ENCODE results near the gene MIA3. TPM values are rescaled to one million over a fixed set of nuclear protein-coding genes. Genes with fewer than 3 reads are reported as not detected.
A peak's percentile ranks its signal among the peaks of the same experiment; 100 is the strongest.

The MIA3 gene
- total RNA-seq, 2 experiments from 2014 or later = 46.8 to 48.6 TPM

DNA sequence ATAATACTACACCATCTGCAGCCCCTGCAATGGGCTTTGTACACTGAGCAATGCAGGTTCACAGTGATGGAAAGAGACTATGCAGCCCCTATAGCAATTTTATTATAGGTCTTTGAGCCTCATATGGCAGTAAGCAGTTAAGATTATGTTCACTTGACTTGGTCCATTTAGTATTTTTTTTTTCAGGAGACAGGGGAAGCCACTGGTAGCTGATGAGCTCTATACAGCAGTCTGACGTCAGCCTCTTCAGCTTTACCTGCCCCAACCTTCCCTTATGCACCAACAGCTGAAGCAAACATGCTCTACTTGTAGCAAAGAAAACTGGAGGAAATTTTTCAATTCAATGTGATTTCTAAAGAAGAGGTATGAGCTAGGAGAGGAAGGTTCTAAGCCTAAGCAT is 62.2 kb downstream of the MIA3 start:
- Mint-ChIP-seq H3K27me3 (no peaks in the 10 kb centered on the region), H3K36me3 (peaks cover 6% of the 10 kb centered on the region), H3K27ac (no peak overlapping the region), H3K4me3 (no peak overlapping the region), H3K4me1 (peaks cover 2% of the 10 kb centered on the region), H3K9me3 (no peaks in the 10 kb centered on the region)
- DNase-seq = no peak

DNA sequence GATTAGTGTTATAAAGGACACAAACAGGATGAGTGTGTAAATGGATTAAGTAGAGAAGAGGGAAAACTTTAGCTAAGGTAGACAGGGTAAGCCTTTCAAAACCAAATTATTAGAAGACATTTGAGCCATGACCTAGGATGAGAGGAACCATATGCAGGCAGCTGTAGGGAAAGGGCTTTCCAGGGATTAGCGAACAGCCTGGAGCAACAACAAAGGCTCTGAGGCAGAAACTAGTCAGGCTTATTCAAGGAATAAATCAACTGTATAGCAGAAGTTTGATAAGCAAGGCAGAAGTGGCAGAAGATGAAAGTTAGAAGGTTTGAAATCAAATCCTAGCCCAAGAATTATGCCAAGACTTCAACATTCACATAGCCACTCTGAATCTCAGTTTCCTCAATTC is 73.1 kb downstream of the MIA3 start:
- no peak overlapping the region for H3K4me3 Mint-ChIP-seq
- peaks cover 10% of the 10 kb centered on the region for H3K36me3 Mint-ChIP-seq
- no peak overlapping the region for H3K27ac Mint-ChIP-seq

DNA sequence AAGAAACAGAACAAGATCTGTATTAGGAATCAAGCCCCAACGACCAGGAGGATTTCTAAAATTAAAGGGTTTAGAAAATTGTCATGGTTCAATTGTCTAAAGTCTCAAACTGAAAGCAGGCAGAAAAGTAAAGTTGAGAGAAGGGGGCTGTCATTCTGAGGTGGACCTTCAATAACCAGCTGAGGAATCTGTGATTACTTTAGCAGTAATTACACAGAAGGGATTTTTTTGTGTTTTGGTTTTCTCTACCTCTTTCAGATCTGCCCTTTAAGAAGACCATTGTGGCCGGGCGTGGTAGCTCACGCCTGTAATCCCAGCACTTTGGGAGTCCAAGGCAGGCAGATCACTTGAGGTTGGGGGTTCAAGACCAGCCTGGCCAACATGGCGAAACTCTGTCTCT is 77.0 kb downstream of the MIA3 start:
- Mint-ChIP-seq H3K27me3 (no peaks in the 10 kb centered on the region), H3K36me3 (peaks cover 11% of the 10 kb centered on the region), H3K4me1 (peaks cover 13% of the 10 kb centered on the region), H3K4me3 (no peak overlapping the region), H3K9me3 (no peaks in the 10 kb centered on the region), H3K27ac (no peak overlapping the region)
- DNase-seq = no peak

More for the DNA sequence above, 73.1 kb downstream of the MIA3 start:
- no peak for DNase-seq
- Mint-ChIP-seq H3K4me1 (peaks cover 9% of the 10 kb centered on the region), H3K27me3 (no peaks in the 10 kb centered on the region), H3K9me3 (no peaks in the 10 kb centered on the region)

DNA sequence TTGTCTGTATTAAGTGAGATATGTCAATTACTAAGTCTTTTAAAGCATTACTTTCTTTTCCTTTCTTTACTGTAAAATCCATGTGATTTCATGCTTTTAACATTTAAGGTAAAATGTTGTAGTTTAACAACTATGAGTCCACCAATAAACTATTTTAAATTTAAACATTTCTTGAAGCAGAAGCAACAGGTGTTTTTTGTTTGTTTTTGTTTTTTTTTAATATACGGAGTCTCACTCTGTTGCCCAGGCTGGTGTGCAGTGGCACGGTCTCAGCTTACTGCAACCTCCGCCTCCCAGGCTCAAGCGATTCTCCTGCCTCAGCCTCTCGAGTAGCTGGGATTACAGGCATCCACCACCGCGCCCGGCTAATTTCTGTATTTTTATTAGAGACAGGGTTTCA is 78.8 kb downstream of the MIA3 start:
- no peak for DNase-seq
- H3K27me3 Mint-ChIP-seq = no peaks in the 10 kb centered on the region
- peaks cover 13% of the 10 kb centered on the region for H3K4me1 Mint-ChIP-seq
- H3K9me3 Mint-ChIP-seq = no peaks in the 10 kb centered on the region
- H3K36me3 Mint-ChIP-seq = peaks cover 16% of the 10 kb centered on the region
- H3K4me3 Mint-ChIP-seq = no peak overlapping the region
- no peak overlapping the region for H3K27ac Mint-ChIP-seq

DNA sequence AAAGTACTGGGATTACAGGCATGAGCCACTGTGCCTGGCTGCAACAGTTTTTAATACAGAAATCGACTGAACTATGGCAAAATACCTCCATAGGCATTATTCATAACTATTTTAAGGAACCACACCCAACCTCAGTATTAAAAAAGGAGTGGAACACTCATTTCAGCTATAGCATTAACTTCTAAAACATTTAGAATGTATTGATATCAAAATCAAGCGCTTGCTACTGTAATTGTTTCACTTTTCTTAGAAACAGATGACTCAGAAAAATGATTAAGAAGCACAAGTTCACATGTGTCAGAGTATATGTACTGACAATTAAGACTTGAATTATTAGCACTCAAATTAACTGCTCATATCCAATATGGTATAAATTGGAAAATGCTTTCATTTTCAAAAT is 79.3 kb downstream of the MIA3 start:
- Mint-ChIP-seq H3K9me3 (no peaks in the 10 kb centered on the region), H3K27ac (no peak overlapping the region), H3K27me3 (no peaks in the 10 kb centered on the region), H3K36me3 (peaks cover 15% of the 10 kb centered on the region), H3K4me1 (peaks cover 13% of the 10 kb centered on the region), H3K4me3 (no peak overlapping the region)
- no peak for DNase-seq

DNA sequence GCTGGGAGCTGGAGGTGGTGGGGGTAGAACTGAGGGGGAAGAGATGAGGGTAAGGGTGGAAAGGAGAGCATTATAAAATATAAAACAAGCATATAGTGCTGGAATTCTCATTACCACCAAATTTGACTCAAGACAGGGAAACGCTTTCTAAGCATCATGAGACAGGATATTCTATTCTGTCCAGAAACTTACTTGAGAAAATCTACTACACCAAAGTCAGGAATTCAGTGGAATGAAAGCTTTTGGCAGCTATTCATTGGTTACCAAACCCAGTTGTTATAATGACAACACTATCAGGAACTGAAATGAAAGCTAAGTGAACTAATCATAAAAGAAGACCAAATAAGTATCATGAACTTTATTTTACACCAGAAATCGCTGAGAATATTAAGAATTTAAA is 79.9 kb downstream of the MIA3 start:
- Mint-ChIP-seq H3K36me3 (peaks cover 15% of the 10 kb centered on the region), H3K27ac (no peak overlapping the region), H3K4me3 (no peak overlapping the region), H3K4me1 (peaks cover 13% of the 10 kb centered on the region), H3K27me3 (no peaks in the 10 kb centered on the region), H3K9me3 (no peaks in the 10 kb centered on the region)
- no peak for DNase-seq

DNA sequence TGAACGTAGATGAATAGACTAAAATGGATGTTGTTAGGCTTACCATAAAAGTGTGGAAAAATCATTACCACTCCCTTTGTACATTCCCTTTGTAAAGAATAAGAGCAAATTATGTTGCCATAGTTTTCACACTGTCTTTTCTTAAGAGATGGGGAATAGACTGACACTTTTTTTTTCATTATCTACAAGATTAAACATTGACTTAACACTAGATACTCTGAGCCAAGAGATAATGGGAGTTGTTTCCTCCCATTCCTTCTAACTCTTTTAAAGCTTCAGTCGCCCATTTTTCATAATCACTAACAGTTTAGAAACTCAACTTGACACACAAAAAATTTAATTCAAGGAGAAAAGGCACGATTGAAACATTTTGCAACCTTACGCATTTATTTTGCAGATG is 84.3 kb downstream of the MIA3 start:
- no peak overlapping the region for H3K27ac Mint-ChIP-seq
- H3K27me3 Mint-ChIP-seq = no peaks in the 10 kb centered on the region
- peaks cover 4% of the 10 kb centered on the region for H3K9me3 Mint-ChIP-seq
- DNase-seq = no peak
- H3K36me3 Mint-ChIP-seq = peaks cover 41% of the 10 kb centered on the region
- H3K4me1 Mint-ChIP-seq = peaks cover 14% of the 10 kb centered on the region
- no peak overlapping the region for H3K4me3 Mint-ChIP-seq

DNA sequence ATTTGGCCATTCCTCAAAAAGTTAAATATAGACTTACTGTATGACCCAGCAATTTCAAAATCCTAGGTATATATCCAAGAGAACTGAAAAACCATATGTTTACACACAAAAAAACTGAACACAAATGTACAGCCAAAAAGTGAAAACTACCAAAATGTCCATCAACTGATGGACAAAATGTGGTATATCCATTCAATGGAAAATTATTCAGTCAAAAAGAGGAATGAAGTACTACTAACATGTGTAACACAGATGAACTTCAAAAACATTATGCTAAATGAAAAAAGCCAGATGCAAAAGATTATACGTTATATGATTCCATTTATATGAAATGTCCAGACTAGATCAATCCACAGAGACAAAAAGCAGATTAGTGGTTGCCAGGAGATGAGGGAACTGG is 86.4 kb downstream of the MIA3 start:
- Mint-ChIP-seq H3K4me1 (peaks cover 25% of the 10 kb centered on the region), H3K9me3 (peaks cover 4% of the 10 kb centered on the region), H3K27ac (no peak overlapping the region), H3K27me3 (no peaks in the 10 kb centered on the region), H3K36me3 (peaks cover 51% of the 10 kb centered on the region), H3K4me3 (no peak overlapping the region)
- DNase-seq = no peak

DNA sequence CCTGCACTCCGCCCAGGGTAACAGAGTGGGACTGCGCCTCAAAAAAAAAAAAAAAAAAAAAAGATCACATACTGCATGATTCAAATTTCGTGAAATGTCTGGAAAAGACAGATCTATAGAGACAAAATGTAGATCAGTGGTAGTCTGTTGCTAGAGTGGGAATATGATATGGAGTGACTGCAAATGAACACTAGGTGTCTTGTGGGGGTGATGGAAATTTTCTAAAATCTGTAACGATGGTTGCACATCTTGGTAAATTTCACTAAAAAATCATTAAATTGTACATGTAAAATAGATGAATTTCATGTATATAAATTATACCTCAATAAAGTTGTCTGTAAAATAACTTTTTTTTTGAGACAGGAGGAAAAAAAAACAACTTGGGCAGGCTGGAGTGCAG is 88.9 kb downstream of the MIA3 start:
- Mint-ChIP-seq H3K27me3 (no peaks in the 10 kb centered on the region), H3K4me3 (no peak overlapping the region), H3K27ac (no peak overlapping the region), H3K4me1 (peaks cover 39% of the 10 kb centered on the region), H3K9me3 (peaks cover 4% of the 10 kb centered on the region), H3K36me3 (peaks cover 55% of the 10 kb centered on the region)
- no peak for DNase-seq

DNA sequence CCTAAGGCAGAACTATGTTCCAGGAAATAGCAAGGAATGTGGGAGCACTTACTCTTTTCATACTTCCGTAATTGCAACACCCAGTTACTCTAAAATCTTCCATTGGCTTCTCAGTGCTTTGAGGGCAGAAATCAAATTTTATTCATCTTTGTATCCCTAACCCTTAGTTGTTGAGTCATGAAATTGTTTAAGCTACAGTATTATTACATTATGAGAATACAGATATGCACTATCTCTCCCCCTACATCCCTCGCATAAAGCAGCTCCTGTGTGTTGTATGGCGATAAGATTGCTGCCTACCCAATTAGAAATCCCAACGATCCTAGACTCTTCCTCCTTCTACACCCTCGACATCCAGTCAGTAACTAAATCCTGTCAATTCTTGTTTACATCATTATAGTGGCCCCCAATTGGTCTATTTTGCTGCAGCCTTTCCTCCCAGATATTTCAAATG is 91.8 kb downstream of the MIA3 start:
- H3K9me3 Mint-ChIP-seq = no peaks in the 10 kb centered on the region
- H3K27ac Mint-ChIP-seq = no peak overlapping the region
- DNase-seq = no peak
- peak overlapping the region; percentile 100 for H3K4me3 Mint-ChIP-seq
- H3K4me1 Mint-ChIP-seq = peaks cover 48% of the 10 kb centered on the region
- peaks cover 50% of the 10 kb centered on the region for H3K36me3 Mint-ChIP-seq
- H3K27me3 Mint-ChIP-seq = no peaks in the 10 kb centered on the region

DNA sequence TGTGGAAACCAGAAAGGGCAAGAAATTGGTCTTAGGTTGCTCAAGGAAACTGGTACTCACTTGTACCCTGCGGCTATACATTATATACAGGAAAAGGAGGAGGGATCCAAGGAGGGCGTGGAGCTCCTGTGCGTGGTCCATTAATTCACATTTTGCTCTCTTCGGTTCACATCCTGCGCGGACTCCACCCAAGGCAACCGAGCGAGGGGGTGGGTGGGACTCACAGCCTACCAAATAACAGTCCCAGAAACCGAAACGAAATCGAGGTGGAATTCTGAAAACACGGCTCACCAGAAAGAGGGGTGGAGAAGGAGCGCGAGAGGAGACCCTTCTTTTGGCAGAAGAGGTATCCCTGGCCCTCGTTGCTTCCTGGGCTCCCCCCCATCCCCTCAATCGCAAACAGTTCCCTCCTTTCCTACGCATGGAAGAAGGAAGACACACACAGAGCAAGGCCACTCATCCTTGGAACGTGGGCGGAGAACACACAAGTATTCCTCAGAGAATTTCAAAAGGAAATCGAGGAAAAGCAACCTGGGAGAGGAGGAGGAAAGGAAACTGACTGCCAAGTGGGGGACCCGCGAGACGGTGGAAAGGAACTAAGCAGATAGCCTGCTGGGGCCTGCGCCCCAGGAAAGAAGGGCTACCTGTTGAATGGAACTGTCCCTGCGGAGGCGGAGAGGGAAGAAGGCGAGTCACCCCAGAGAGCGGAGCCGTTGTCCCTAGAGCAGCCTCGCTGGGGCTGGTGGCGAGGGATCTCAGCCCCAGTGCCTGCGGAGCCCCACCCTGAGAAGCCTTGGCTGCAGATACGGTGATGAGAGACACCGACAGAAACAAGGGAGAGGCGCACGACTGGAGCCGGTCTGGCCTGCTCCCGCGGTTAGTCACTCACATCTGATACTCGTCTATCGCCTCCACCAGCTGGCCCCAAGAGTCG is 93.7 kb downstream of the MIA3 start:
- Mint-ChIP-seq H3K36me3 (peaks cover 47% of the 10 kb centered on the region), H3K27ac (peak overlapping the region; percentile 97), H3K4me1 (peaks cover 44% of the 10 kb centered on the region), H3K27me3 (no peaks in the 10 kb centered on the region), H3K9me3 (no peaks in the 10 kb centered on the region), H3K4me3 (peak overlapping the region; percentile 100)
- peak; percentile 69 for DNase-seq

DNA sequence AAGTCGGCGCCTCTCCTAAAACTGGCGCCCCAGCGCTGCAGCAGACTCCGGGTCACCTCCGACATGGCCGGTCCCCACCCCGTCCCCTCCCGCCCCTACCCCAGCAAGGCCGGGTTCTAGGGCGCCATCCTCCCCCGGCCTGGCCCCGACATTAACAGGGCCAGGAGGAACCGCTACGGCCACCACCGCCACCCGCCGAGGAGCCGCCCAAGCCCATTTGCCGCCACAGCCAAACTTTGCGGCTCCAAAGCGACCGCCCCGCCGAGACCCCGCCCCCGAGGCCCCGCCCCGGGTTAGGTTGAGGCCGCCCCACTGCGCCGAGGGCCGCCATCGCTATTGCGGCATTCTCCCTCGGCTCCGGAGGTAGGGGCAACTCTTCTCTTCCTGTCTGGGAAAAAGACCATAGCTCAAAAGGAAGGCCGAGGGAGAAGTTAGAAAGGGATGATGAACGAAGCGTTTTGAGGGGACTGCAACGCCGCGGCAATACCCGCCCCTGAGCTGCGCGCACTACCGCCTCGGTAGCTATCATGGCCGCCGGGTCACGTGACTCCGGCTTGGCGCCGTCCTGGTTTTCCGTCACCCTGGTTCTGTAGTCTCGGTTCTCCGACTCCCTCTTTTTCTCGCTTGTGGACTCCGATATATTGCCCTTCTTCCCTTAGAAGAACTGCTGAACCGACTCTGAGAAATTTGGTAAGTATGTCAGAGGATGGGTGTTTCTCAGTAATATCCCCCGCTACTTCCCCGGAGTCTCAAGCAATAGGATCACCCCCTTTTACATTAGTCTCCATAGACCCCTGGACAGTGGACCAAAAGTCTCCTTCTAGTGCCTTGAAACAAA is 94.6 kb downstream of the MIA3 start, which contains the start of the genes AIDA and BROX:
Gene AIDA (minus strand): TSS at position 239 of the 838 bp plus-strand sequence. CDS start 174 bp downstream, at position 65.
Gene BROX (plus strand): TSS at position 312 of the 838 bp plus-strand sequence. CDS start 3,136 bp downstream, outside the sequence.
- peak; percentile 95 for DNase-seq
- Mint-ChIP-seq H3K4me3 (peak within 1 kb of the TSS; percentile 100), H3K4me1 (peaks cover 44% of the 10 kb centered on the region), H3K9me3 (no peaks in the 10 kb centered on the region), H3K36me3 (peaks cover 44% of the 10 kb centered on the region), H3K27ac (peak within 1 kb of the TSS; percentile 97), H3K27me3 (no peaks in the 10 kb centered on the region)

DNA sequence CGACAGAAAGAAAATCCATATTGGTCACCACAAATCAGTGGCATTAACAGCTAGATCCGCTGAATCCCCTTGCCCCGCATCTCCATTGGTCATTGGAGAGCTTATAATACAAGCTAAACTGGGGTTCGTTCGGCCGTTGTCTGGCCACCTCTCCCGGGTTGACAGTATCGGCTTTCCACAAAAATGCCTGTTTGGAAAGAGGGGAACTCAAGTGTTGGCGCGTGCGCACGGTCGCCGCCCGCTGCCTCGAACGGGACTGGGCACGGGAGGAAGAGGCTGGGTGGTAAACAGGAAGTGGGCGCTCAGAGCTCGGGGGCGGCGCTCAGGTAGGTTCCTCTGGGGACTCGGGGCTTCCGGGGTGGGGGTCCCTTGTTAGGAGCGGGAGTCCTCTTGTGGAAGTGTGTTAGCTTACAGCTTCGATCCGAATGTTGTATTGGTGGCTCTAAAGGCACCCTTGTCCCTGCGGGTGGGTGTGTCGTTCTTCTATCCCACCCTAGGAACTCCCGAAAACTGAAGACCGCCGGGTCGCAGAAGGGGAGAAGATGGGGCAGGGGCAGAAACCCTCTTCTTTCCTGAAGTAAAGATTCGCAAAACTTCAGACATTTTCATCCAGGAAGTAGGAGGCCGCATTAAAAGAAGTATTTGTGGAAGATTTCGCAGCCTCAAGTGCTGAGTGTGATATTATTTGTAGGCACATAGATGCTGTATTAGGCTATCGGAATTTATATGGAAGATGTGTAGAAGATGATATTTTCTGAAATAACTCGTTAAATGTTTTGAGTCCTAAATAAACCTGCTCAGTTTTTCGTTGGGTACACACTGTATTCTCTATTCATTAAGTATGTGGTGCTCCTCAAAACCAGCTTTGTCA is 95.4 kb downstream of the MIA3 start:
- Mint-ChIP-seq H3K4me1 (peaks cover 46% of the 10 kb centered on the region), H3K36me3 (peaks cover 40% of the 10 kb centered on the region)

DNA sequence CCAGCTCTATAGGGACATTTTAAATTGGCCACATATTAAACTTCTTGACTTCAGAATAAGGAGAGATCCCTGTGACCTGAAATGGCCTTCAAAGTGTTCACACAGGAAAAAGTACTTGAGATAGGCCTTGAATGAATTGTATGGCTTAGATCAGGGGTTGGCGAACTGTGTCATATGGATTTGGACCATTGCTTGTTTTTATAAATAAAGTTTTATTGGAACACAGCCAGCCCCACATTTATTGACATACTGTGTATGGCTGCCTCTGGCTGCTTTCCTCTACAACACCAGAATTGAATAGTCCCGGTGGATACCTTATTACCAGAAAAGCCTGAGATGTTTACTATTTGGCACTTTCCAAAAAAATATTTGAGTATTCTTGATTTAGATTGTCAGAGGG is 98.5 kb downstream of the MIA3 start:
- H3K27ac Mint-ChIP-seq = no peak overlapping the region
- H3K4me3 Mint-ChIP-seq = no peak overlapping the region
- no peaks in the 10 kb centered on the region for H3K27me3 Mint-ChIP-seq
- H3K36me3 Mint-ChIP-seq = peaks cover 40% of the 10 kb centered on the region
- H3K9me3 Mint-ChIP-seq = no peaks in the 10 kb centered on the region
- DNase-seq = no peak
- H3K4me1 Mint-ChIP-seq = peaks cover 31% of the 10 kb centered on the region

More for the DNA sequence above, 95.4 kb downstream of the MIA3 start:
- peak; percentile 91 for DNase-seq
- H3K27ac Mint-ChIP-seq = peak overlapping the region; percentile 97
- no peaks in the 10 kb centered on the region for H3K27me3 Mint-ChIP-seq
- peak overlapping the region; percentile 100 for H3K4me3 Mint-ChIP-seq
- no peaks in the 10 kb centered on the region for H3K9me3 Mint-ChIP-seq
